Stimulated activated CD4-positive, alpha-beta T cell treated with anti-CD3 and anti-CD28 coated beads, TNF-alpha, amount 100 ng/mL, for 48 hours (primary cell): ENCODE data around the gene HHAT.

ENCODE experiments used
- DNase-seq, 3 donors: peaks; one replicate each; pipeline ENCODE4 v3.0.0-alpha.2; 2020; ENCODE audit warnings: low read depth in 3 of 3

The HHAT gene

DNA sequence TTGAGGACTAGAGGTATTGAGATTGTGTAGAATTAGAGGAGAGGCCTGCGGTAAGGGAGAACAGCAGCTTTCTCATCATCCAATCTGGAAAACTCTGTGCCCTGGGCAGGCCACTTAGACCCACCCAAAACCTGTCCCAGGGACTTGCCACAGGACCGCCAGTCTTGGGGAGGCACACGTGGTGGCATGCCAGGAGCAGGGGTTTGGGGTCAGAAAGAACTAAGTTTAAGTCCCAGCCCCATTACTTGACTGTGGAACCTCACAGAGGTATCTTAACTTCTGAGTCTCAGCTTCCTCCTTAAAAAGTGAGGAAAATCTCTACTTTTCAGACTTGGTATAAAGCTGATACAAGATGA lies 356.6 kb downstream of the HHAT start:
- no peak for DNase-seq

DNA sequence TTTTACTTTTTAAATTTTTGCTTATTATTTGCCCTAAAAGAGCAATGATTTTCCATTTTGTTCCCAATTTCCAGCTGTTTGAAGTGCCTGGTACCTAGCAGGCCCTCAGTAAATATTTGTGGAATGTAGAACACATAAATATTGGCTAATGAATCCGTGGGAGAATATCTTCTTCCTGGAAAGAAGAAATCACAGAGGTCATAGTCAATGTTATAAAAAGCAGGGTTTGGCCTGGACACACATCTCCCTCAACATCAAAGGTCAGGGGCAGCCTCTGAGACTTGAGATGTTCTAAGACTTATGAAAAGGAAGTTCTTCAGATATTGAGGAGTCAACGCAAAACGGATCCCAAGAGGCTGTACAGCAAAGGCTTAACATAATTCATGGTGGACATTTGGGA lies 358.1 kb downstream of the HHAT start:
- no peak for DNase-seq

DNA sequence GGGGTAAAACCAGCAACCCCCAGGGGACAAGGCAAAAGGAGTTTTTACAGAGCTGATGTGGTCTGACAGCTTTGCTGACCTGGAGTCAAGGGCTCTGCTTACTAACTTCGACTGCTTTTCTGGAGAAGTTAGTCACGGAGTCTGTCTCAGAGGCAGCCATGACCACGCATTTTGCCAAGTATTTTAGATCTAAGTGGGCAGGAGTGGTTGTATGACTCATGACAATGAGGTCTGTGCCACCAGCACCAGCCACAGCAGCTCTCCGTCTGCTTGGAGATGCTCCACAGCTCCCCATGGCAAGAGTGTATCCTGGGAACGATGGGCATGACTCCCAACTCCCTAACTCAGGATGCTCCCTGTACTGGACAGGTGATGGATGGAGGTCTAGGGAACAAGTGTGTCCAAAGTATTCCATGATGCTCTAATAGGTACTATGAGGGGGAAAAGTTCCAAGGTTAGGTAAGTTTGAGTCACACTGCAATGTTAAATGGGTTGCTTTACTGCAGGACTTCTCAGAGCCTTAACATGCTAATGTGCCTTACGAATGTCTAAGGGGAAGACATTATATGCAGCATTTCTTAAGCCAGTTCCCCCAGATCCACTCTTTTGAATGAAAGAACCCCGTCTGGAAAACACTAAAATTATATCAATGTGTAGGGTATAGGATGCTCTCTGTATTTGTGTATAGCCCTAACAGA lies 359.0 kb downstream of the HHAT start:
- DNase-seq: no peak

DNA sequence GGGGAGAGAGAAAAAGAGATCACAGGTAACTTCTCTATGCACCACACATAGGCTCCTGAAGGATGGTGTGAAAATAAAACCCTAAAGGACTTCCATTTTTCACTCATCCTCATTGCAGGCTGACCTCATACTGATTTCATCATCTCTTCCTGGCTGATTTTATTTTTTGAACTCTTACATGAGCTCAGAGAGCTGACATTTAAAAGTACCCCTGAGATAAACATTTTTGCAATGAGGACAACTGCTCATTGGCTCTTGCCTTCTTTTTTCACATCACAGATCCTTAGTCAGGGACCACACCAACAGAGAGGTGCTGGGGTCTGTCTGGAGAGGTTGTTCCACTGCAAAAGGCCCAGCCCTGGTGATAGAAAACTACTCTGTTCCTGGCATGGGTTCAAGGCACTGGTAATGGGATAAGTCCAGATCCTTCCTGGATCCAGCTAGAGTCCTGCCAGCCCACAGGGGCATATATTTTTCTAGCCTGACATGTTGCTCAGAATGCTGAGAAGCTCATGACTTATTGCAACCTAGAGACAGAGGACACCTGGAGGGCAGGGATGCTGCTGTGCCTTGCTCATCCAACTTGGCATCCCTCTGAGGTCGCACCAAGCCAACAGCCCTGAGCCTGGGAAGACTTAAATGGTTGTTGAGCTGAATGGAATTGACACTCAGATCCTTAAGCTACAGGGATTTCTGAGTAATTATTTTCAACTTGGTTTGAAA lies 360.0 kb downstream of the HHAT start:
- DNase-seq: no peak

- DNase-seq: no peak
Observed at GRCh38 chr1:210689826-210690225, 361.1 kb downstream of the HHAT start.

DNA sequence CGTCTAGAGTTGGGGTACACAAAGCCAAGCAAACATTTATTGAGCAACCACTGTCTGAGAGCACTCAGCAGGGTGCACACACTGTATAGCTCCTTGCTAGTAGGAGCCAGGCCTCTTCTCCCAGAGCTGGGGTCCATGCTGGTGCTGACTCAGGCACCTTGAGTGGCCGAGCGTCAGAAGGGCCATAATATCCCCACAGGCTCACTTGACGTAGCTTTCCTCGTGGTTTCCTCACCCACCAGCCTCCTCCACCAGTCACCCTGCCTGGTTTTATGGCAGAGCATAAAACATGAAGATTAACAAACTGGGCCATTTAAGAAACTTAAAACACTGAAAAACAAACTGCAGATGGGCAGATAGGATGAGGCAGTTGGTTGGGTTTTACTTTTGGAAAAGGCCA lies 361.5 kb downstream of the HHAT start:
- no peak for DNase-seq

- no peak for DNase-seq
Observed at GRCh38 chr1:210691039-210691610, 362.4 kb downstream of the HHAT start.

GRCh38 chr1:210692796-210693195 lies 364.1 kb downstream of the HHAT start:
- no peak for DNase-seq

- no peak for DNase-seq
Observed at GRCh38 chr1:210695026-210695425, 366.3 kb downstream of the HHAT start.

DNA sequence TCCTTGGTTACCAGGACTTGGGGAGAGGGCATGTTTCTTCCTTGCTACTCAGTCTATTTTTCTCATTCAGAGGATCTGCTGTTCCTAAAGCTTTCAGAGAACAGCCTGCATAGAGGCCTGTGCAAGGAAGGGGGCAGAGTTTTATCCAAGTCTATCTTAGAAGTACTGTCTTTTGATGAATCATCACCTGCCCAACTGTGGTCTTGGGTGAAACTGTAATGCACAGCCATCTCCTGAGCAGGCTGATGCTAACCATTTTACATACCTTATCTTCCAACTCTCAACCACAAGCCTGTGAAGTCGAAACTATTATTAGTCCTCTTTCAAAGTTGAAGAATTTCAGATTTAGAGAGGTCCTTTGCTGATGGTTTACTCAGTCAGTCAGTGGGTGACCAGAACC lies 368.0 kb downstream of the HHAT start:
- no peak for DNase-seq

DNA sequence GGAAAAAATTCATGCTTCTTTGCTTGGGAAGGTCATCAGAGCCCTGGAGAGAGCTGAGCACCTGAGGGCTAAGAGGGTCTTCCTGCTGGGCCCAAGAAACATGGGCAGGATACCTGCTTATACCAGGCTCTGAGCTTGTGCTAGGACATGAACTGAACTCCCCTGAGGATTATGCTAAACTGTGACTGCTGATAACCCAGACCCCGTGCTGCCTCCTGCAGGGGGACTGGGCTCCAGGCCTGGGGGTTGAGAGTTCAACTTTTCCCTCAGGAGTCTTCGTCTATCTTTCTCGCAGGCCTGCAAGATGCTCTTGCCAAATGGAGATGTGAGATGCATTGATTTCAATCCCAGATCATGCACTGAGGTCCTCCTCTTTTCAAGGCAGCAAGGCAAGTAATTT lies 368.5 kb downstream of the HHAT start:
- DNase-seq: no peak

- DNase-seq: no peak
Observed at GRCh38 chr1:210698661-210699060, 370.0 kb downstream of the HHAT start.

GRCh38 chr1:210700083-210700482 lies 371.4 kb downstream of the HHAT start:
- no peak for DNase-seq

DNA sequence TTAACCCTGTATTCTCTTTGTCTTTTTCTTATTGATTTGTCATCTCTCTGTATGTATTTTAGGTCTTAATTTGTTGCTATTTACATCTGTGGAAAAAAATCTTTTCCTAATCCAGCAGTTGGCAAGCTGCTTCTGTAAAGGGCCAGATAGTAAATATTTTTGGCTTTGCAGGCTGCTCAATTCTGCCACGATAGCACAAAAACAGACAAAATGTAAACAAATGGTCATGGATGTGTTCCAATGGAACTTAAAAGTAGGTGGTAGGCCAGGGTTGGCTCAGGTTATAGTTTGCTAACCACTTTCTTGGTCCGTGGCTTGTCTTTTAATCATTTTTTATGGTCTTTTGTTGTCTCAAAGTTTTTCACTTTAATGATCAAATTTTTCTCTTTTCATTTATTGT lies 371.8 kb downstream of the HHAT start:
- no peak for DNase-seq

- no peak for DNase-seq
Observed at GRCh38 chr1:210702506-210702905, 373.8 kb downstream of the HHAT start.

GRCh38 chr1:210703593-210703992 lies 374.9 kb downstream of the HHAT start:
- DNase-seq: no peak

DNA sequence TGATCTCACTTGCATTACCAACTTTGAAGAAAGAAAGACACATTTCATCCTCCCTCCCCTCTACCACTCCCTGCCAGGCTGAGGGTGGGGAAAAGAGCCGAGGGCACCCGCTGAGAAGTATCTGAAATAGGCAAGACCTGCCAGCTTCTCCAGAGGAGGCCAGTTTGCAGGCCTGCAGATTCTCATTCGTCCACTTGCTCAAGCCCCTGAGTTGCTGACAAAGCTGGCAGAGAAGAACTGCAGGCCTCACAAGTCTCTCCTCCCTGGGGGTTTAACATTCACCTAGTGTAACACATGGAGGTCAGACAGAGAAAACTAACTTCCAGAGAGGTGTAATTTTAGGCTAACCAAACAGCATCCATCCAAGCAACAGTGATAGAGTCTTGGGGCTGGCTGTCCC lies 376.4 kb downstream of the HHAT start:
- DNase-seq: no peak

DNA sequence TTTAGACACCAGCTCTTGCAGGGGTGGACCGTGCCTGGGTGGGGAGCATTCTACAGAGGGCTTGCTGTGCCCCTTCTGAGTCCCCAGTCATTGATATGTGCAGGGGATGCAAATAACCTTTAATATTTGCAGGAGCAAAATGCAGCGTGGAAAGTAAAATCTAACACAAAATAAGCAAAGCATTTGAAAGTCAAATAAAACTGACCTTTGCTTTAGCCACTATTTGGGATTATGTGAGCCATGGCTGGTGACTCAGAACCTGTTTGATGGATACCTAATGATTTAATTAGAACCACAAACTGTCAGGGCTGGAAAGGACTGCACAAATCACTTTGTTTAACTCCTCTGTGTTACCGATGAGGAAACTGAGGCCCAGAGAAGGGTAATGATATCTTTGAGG lies 377.5 kb downstream of the HHAT start:
- DNase-seq: no peak

DNA sequence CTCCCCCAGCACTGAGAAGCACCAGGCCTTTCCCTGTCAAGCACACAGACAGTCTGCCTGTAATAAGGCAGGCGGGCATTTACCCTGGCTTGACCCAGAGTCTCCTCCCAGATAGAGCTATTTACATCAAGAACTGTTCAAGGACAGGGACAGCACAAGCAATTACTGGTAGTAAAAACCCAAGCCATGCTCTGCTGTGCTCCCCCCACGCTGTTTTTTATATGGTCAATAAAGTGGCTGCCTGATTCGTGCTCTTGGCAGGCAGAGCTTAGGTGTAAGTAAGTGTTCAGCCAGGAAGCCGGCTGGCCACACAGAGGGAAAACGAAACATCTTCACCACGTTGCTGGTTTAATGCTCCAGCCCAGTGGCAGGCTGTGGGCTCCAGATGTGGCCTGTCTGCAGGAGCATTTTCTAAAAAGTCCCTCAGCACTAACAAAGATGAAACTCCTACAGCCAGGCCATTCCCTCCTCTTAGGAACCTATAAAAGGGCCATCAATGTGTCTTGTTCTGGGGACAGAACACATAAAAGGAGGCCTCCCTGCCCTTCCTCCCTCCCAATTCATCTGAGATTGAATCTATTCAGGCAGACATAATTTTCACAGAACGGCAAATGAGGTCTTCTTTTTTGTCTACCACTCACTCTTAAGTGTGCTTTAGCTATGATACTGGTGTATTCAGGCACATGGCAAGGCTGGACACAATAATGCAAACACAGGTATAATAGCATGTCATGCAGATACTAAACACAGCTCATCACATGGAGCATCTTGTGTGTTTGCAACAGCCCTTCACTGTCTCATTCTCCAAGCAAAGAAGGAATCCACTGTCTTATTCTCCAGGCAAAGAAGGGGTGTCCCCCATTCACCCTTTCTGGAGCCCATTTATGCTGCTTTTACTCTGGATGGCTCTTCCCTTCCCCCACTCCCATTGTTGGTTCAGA lies 378.9 kb downstream of the HHAT start:
- DNase-seq: no peak

GRCh38 chr1:210709701-210710100 lies 381.0 kb downstream of the HHAT start:
- DNase-seq: no peak

GRCh38 chr1:210711825-210712612 lies 383.3 kb downstream of the HHAT start:
- no peak for DNase-seq
